Fibroblast of mammary gland (primary cell): ENCODE results near the gene NUP210.

ENCODE experiments used
- DNase-seq: peaks from one replicate; pipeline ENCODE4 v3.0.0-alpha.2; 2010; ENCODE audit warnings: low read depth
- H3K4me3 ChIP-seq: 2 replicates; pipeline ENCODE4 v1.5.1; 2011; ENCODE audit warnings: low read depth, mild to moderate bottlenecking, low read length, moderate library complexity; ENCODE audit not compliant: control insufficient read depth
- CTCF ChIP-seq: conservative IDR thresholded peaks from 2 replicates; pipeline ENCODE4 v1.5.1; 2011; ENCODE audit warnings: low read depth, low read length, inconsistent platforms; ENCODE audit not compliant: control insufficient read depth, insufficient read depth

Gene NUP210

GRCh38 chr3:13420831-13421765 is 976 bp upstream of the NUP210 start:
- H3K4me3 ChIP-seq, result no peak overlapping the region
- no peak for TF ChIP-seq CTCF
- DNase-seq, result no peak

GRCh38 chr3:13419505-13420044 is 547 bp downstream of the NUP210 start:
- DNase-seq, result no peak
- no peak overlapping the region for H3K4me3 ChIP-seq
- TF ChIP-seq CTCF, result no peak

GRCh38 chr3:13417166-13417947 is 2.8 kb downstream of the NUP210 start:
- no peak for TF ChIP-seq CTCF
- no peak overlapping the region for H3K4me3 ChIP-seq
- no peak for DNase-seq

GRCh38 chr3:13415997-13416793 is 3.9 kb downstream of the NUP210 start:
- TF ChIP-seq CTCF, result no peak
- no peak overlapping the region for H3K4me3 ChIP-seq
- DNase-seq, result no peak

- TF ChIP-seq CTCF, result no peak
- no peak for DNase-seq
- no peak overlapping the region for H3K4me3 ChIP-seq
Observed at GRCh38 chr3:13415236-13415986, 4.7 kb downstream of the NUP210 start.
